ENCODE measurements around the gene SPRED2.

GRCh38 chr2:65294701-65295100 is 137.7 kb downstream of the SPRED2 start:
- TF ChIP-seq CTCF (IDR thresholded peaks at IDR 0.05; ENCODE audit: low read depth, low read length) = no peak
- no peak for TF ChIP-seq EZH2phosphoT487 (IDR thresholded peaks at IDR 0.05; ENCODE audit: low read depth)
